ENCODE results near the gene CLEC11A.

Gene CLEC11A

GRCh38 chr19:50723069-50723468, at the start of gene CLEC11A:
Gene CLEC11A, plus strand, starts transcription at chr19:50723364. Its CDS starts 162 bp downstream, at chr19:50723526.
- in situ Hi-C loops (cut with MboI; ENCODE audit: low sequenced_read_pairs) = no loop called here

DNA sequence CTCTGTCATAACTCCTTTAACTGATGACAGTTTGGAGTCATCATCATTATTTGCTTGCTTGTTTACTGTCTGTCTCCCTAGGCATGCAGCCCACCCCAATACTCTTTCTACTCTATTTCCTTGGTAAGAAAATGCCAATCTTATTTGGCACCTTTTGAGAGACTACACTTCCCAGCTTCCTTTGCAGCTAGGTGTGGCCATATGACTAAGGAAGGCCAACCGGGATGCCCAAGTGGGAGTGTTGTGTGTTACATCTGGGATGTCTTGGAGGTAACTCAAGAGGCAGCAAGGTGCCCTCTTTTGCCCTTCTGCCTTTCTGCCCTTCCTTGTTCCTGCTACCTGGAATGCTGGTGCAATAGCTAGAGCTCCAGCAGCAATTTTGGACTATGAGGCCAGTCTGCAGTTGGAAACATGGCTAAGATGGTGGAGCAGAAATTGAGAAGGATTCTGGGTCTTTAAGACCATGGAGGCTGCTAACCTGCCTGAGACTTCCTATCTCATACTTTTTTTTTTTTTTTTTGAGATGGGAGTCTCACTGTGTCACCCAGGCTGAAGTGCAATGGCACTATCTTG, 46.5 kb upstream of the CLEC11A start:
- in situ Hi-C loops (cut with MboI; ENCODE audit: low sequenced_read_pairs) = no loop called here

DNA sequence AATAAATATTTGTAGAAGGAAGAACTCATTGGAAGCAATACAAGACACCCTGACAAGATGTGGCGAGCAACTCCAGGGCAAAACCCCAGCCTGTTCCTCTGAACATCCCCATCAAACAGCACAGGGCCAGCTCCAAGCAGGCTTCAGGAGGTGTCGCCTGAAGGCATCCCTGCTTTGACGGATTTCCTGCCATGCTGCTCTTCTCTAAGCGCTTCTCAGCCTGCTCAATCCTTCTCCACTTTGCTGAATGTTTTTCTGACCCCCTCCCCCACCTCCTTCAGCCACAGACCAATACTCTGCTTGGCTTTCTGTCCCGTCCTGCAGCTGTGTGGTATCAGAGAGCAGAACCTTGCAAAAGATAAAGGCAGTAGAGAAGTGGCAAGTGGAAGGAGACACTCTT, 45.5 kb upstream of the CLEC11A start:
- in situ Hi-C loops (cut with MboI; ENCODE audit: low sequenced_read_pairs) = no loop called here

DNA sequence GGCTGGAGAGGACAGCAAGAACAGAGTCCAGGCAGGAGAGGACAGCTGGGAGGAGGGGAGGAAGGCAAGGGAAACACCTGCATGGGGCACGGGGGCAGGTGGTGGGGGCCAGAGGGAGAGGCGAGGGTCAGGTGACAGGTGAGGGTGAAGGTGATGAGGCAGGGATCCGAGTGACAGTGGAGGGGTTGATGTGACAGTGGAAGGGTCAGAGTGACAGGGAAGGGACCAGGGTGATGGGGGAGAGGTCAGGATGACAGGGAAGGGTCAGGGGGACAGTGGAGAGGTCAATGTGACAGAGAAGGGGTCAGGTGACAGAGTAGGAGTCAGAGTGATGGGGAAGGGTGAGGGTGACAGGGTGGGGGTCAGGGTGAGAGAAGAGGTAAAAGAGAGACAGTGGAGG, 44.8 kb upstream of the CLEC11A start:
- in situ Hi-C loops (cut with MboI; ENCODE audit: low sequenced_read_pairs) = no loop called here

DNA sequence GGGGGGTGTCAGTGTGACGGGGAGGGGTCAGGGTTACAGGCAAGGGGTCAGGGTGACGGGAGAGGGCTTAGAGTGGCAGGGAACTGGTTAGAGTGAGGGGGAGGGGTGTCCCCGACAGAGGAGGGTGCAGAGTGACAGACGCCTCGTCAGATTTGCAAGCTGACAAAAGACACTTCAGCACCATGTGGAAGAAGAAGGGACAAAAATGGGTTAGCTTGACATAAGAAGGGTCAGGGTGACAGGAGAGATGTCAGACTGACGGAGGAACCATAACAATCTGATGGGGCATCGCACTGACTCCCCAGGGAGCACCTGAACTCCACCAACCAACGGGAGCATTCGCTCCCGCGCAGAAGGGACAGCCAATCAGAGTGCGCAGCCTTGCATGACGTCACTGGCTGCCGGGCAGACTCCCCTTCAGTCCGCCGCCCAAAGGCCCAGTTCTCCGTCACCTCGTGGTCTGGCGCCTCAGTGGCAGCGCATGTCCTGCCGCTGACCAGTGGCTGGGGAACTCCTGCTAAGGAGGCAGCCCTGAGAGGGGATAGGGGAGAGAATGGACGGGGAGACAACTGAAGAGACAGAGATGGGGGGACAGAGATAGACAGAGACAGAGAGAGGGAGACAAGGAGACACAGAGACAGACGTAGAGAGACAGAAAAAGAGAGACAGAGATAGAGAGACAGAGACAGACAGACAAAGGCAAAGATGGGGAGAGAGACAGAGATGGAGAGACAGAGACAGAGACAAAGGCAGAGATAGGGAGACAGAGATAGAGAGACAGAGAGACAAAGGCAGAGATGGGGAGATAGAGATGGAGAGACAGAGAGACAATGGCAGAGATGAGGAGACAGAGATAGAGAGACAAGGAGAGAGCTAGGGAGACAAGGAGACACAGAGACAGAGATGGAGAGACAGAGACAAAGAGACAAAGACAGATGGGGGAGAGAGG, 43.7 kb upstream of the CLEC11A start:
- in situ Hi-C loops (cut with MboI; ENCODE audit: low sequenced_read_pairs) = no loop called here

- in situ Hi-C loops (cut with MboI; ENCODE audit: low sequenced_read_pairs) = no loop called here
Measured at GRCh38 chr19:50686310-50687032, 36.7 kb upstream of the CLEC11A start.

- in situ Hi-C loops (cut with MboI; ENCODE audit: low sequenced_read_pairs) = no loop called here
Measured at GRCh38 chr19:50688766-50689165, 34.4 kb upstream of the CLEC11A start.

DNA sequence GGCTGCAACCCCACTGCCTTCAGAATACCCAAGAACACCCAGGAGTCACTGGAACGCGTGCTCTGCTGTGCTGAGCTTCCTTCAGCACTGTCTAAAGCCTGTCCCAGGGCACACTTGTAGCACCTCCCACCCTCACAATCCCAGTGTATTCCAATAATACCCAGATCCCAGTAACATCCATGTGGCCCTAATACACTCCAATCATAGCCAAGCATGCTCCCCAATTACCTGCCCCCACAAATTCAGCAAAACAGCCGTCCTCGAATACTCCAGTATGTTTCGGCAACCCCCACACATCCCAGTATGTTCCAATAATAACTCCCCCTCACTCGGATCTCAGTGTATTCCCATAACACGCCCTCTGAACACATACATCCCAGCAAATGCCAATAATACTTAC, 32.7 kb upstream of the CLEC11A start:
- in situ Hi-C loops (cut with MboI; ENCODE audit: low sequenced_read_pairs) = no loop called here

GRCh38 chr19:50693064-50693975, 29.8 kb upstream of the CLEC11A start:
- in situ Hi-C loops (cut with MboI; ENCODE audit: low sequenced_read_pairs) = no loop called here

- in situ Hi-C loops (cut with MboI; ENCODE audit: low sequenced_read_pairs) = no loop called here
Measured at GRCh38 chr19:50694815-50695145, 28.4 kb upstream of the CLEC11A start.

GRCh38 chr19:50695251-50696093, 27.7 kb upstream of the CLEC11A start:
- in situ Hi-C loops (cut with MboI; ENCODE audit: low sequenced_read_pairs) = no loop called here

- in situ Hi-C loops (cut with MboI; ENCODE audit: low sequenced_read_pairs) = no loop called here
Measured at GRCh38 chr19:50696094-50696483, 27.1 kb upstream of the CLEC11A start.

DNA sequence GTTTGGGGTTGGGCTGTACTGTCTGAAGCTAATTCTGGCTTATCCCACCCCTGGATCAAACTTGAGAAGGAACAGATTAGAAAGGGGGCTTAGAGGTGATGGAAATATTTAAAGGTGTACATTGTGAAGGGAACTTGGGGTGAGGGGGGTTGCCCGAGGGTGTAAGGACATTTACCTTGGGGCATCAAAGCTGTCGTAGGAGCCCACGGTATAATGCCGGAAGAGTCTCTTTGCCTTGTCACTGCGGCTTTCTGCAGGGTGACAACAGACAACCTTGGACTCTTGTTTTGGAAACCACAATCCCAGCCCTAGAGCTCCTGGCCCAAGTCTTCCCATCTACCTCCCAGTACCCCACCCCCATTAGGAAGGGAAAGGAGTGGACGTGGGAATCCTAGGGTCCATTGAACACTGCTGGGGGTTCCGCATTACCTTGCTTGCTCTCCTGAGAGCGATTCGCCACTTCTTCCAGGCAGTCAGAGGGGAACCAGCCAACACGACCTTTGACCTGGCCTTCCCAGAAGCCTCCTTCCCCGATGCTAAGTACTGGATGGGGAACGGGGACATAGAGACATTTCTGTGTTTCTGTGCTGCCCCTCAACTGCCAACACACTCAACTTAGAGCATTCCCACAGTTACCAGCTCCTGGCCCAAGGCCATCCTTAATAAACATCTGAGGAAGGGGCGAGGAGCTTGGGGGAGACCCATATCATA, 25.6 kb upstream of the CLEC11A start:
- in situ Hi-C loops (cut with MboI; ENCODE audit: low sequenced_read_pairs) = no loop called here

GRCh38 chr19:50701367-50701985, 21.7 kb upstream of the CLEC11A start:
- in situ Hi-C loops (cut with MboI; ENCODE audit: low sequenced_read_pairs) = no loop called here

GRCh38 chr19:50702158-50702870, 20.9 kb upstream of the CLEC11A start:
- in situ Hi-C loops (cut with MboI; ENCODE audit: low sequenced_read_pairs) = no loop called here

DNA sequence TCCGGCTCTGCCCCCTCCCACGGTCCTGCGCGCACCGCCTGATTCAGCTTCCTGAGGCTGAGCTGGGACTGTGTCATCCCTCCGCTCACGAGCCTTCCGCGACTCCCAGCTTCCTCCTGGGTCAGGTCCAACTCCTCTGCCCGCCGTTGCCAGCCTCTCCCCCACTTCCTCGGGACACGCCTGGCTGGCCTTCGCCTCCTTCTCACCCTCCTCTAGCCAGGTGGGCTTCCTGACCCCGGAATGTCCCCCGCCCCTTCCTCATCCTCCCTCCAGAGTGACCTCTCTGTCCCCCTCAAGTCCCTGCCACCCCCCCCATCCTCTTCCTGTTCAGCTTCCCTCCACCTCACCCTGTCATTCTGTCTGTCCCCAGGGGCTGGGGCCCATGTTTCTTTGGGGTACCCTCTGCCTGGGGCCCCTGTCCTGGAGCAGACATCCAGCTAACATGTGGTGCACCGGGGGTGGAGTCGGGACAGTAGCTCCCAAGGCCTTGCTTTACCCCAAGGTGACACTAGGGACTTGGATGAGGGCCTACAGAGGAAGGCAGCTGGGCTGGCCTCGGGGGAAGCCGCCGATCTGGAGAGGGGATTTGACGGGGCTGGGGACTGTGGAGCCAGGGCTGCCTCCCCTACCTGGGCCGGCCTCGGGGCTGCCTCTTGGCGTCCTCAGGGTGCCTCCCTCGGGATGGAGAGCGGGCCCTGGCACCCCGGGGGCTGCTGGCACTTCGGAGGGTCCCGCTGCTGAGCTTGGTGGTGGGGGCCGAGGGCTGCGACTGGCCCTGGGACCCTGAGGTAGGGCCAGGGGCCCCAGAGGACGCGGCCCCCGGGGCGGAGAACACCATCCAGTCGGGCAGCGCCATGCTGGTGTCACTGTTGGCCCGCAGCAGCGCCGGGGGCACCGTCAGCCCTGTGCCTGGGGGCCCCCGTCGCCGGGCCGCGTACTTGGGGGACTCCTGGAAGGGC, 20.0 kb upstream of the CLEC11A start:
- in situ Hi-C loops (cut with MboI; ENCODE audit: low sequenced_read_pairs) = no loop called here

All from HL-60/S4 (cell line).